Nephron progenitor cell (in vitro differentiated cells): ENCODE measurements around the gene LKAAEAR1.

Experiments
- DNase-seq: peaks from one replicate; pipeline ENCODE4 v3.0.0; 2021
- H3K27ac Mint-ChIP-seq: 2 replicates; pipeline ENCODE4 v1.8.0; 2021; ENCODE audit warnings: mild to moderate bottlenecking, moderate library complexity, mixed read lengths
- H3K27me3 Mint-ChIP-seq: 2 replicates; pipeline ENCODE4 v1.8.0; 2021; ENCODE audit warnings: mild to moderate bottlenecking, low read depth, mixed read lengths; ENCODE audit not compliant: poor library complexity
- H3K36me3 Mint-ChIP-seq: 2 replicates; pipeline ENCODE4 v1.8.0; 2021; ENCODE audit warnings: low read depth, mixed read lengths
- H3K4me1 Mint-ChIP-seq: 2 replicates; pipeline ENCODE4 v1.8.0; 2021; ENCODE audit warnings: mixed read lengths
- H3K4me3 Mint-ChIP-seq: 2 replicates; pipeline ENCODE4 v1.8.0; 2021; ENCODE audit warnings: mild to moderate bottlenecking, moderate library complexity, mixed read lengths
- H3K9me3 Mint-ChIP-seq: 2 replicates; pipeline ENCODE4 v1.8.0; 2021; ENCODE audit warnings: mild to moderate bottlenecking, moderate library complexity, mixed read lengths
- CTCF ChIP-seq: fragments of 200-600 bp; sonication (generic); IDR thresholded peaks from 2 replicates; pipeline ENCODE4 v1.5.0; 2021; ENCODE audit warnings: antibody characterized with exemption

The LKAAEAR1 gene

GRCh38 chr20:64039293-64040160, 44.7 kb downstream of the LKAAEAR1 start:
- no peak for DNase-seq
- H3K27ac Mint-ChIP-seq, result no peak overlapping the region
- peaks cover 40% of the 10 kb centered on the region for H3K4me1 Mint-ChIP-seq
- H3K27me3 Mint-ChIP-seq, result peaks cover 76% of the 10 kb centered on the region
- peak overlapping the region; percentile 67 for H3K4me3 Mint-ChIP-seq
- H3K9me3 Mint-ChIP-seq, result no peaks in the 10 kb centered on the region
- H3K36me3 Mint-ChIP-seq, result peaks cover 2% of the 10 kb centered on the region
- no peak for TF ChIP-seq CTCF

GRCh38 chr20:64038565-64039292, 45.5 kb downstream of the LKAAEAR1 start:
- H3K27me3 Mint-ChIP-seq, result peaks cover 70% of the 10 kb centered on the region
- peak overlapping the region; percentile 67 for H3K4me3 Mint-ChIP-seq
- peak; percentile 62 for TF ChIP-seq CTCF
- H3K4me1 Mint-ChIP-seq, result peaks cover 45% of the 10 kb centered on the region
- H3K36me3 Mint-ChIP-seq, result peaks cover 10% of the 10 kb centered on the region
- DNase-seq, result peak; percentile 88
- H3K27ac Mint-ChIP-seq, result no peak overlapping the region
- H3K9me3 Mint-ChIP-seq, result no peaks in the 10 kb centered on the region

GRCh38 chr20:64038224-64038564, 46.0 kb downstream of the LKAAEAR1 start:
- Mint-ChIP-seq H3K27ac (no peak overlapping the region), H3K36me3 (peaks cover 13% of the 10 kb centered on the region), H3K4me3 (no peak overlapping the region), H3K27me3 (peaks cover 65% of the 10 kb centered on the region), H3K9me3 (no peaks in the 10 kb centered on the region), H3K4me1 (peaks cover 45% of the 10 kb centered on the region)
- TF ChIP-seq CTCF, result no peak
- DNase-seq, result no peak

GRCh38 chr20:64037498-64038213, 46.5 kb downstream of the LKAAEAR1 start:
- H3K4me1 Mint-ChIP-seq, result peaks cover 45% of the 10 kb centered on the region
- peaks cover 13% of the 10 kb centered on the region for H3K36me3 Mint-ChIP-seq
- no peak for DNase-seq

GRCh38 chr20:64037199-64037497, 47.0 kb downstream of the LKAAEAR1 start:
- H3K27ac Mint-ChIP-seq, result no peak overlapping the region
- no peak overlapping the region for H3K4me3 Mint-ChIP-seq
- peaks cover 59% of the 10 kb centered on the region for H3K27me3 Mint-ChIP-seq
- no peak for DNase-seq
- H3K9me3 Mint-ChIP-seq, result no peaks in the 10 kb centered on the region
- no peak for TF ChIP-seq CTCF
- H3K36me3 Mint-ChIP-seq, result peaks cover 13% of the 10 kb centered on the region
- H3K4me1 Mint-ChIP-seq, result peaks cover 45% of the 10 kb centered on the region

More at GRCh38 chr20:64037498-64038213, 46.5 kb downstream of the LKAAEAR1 start:
- TF ChIP-seq CTCF, result no peak
- H3K27me3 Mint-ChIP-seq, result peaks cover 61% of the 10 kb centered on the region
- H3K4me3 Mint-ChIP-seq, result peak overlapping the region; percentile 53
- no peak overlapping the region for H3K27ac Mint-ChIP-seq
- H3K9me3 Mint-ChIP-seq, result no peaks in the 10 kb centered on the region
